Central memory CD4-positive, alpha-beta T cell (primary cell): Measurements from ENCODE around the gene ORAI2.
"Not testable (repeated sequence)": the region's sequence is repeated elsewhere in the genome, so short reads cannot be mapped to it uniquely, and the experiment has no call there.

Experiments used
- DNase-seq: peaks from one replicate; pipeline ENCODE4 v3.0.0; 2022

The ORAI2 gene

DNA sequence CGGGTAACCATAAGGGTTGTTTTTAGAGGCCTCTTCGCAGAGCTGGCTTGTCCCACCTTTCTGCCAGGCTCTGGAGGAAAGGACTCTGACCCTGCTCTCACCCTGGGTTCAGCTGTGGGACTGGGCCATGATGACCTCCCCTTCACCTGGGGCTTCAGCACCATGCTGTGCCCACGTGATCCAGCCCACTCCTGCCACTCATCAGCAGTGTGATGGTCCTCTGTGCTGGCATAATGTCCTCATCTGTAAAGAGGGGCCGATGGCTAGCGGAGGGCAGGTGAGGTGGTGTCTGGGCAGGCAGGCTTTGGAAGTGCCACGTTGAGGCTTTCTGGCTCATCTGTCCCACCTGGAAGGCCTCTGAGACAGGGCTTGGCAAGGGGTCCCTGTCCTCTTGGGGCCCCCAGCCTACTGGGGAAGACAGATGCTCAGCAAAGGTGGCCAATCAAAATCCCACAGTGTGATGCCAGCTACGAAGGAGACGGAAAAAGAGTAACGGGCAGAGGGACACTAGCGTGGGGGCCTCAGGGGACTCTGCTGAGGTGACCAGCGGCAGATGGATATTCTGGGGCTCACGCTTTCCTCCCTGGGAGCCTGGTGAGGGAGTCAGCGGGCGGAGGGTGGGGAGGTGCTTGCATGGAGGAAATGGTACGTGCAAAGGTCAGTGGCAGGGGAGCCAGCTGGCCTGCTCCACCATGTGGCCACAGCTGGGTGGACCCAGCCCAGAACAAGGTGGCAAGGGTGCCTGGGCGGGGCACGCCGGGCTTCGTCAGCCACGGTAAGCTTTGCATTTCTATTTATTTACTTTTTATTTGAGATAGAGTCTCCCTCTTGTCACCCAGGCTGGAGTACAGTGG, 36.8 kb downstream of the ORAI2 start:
- DNase-seq: no peak

DNA sequence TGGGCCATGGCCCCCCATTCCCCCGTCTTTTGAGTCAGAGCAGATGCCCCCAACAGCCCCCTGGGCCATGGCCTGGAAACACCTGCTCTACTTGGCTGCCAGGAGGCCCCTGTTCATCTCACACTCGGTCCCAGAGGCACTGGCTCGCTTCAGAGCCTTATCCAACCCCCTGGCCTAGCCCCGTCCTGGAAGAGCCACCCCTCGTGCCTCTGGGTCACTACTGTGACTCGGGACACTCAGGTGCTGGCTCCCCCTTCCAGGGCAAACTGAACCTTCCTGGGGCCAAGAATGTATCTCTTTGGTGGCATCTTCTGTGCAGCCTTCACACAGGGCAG, 38.4 kb downstream of the ORAI2 start:
- no peak for DNase-seq

DNA sequence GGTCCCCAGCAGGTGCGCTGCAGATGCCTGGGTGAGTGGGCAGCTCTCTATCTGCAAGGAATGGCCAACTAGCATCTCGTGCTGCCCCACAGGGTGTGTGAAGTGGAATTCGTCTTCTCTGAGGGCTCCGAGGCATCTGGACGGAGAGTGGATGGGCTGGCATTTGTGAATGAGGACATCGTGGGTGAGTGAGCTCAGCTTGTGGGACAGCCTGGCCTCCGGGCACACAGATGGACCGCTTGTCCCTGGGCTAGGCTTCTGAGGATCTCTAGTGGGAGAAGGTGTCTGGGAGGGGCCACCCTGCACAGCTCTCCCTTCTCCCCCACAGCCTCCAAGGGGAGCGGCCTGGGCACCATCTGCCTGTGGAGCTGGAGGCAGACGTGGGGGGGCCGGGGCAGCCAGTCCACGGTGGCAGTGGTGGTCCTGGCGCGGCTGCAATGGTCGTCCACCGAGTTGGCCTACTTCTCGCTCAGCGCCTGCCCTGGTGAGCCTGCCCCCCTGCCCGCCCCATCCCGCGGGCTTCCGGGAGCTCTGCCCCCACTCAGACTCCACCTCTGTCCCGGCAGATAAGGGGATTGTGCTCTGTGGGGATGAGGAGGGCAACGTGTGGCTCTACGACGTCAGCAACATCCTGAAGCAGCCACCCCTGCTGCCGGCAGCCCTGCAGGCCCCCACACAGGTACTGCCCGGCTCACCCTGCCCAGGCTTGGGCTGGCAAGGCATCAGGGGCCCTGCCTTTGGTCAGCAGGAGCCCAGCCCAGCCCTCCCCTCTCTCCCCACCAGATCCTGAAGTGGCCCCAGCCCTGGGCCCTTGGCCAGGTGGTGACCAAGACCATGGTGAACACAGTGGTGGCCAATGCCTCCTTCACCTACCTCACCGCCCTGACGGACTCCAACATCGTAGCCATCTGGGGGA, 39.0 kb downstream of the ORAI2 start:
- no peak for DNase-seq

DNA sequence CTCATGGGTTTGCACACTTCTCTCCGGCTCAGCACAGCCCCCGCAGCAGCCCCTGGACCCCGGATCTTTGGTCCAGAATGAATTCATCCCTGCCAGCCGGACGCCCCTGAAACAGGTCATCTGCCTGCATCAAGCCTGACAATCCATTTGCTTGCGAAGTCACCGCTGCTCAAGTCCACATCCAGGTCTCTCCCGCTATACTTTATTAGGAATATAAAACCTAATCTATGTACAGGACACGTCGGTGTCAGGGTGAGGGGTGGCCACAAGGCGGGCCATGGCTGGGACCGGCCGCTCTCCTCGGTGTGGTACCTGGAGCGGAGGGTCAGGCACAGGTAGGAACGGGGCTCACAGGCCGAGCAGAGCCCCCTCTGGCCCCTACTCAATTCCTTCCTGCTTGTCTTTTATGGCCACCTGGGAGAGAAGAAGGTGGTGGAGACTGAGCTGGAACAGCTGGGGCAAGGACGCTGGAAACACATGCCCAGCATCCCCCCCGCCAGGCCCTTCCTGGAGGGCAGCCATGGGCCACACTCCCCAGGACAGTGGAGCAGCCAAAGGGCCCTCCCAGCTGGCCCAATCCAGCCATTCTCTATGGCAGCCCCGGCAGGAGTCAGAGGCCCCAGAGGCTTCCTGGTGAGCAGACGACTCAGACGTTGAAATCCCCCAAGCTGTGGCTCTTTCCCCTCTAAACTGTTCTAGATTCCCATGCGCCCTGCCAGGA, 40.1 kb downstream of the ORAI2 start:
- no peak for DNase-seq

GRCh38 chr7:102474116-102474515, 40.7 kb downstream of the ORAI2 start:
- DNase-seq: not testable (repeated sequence)

DNA sequence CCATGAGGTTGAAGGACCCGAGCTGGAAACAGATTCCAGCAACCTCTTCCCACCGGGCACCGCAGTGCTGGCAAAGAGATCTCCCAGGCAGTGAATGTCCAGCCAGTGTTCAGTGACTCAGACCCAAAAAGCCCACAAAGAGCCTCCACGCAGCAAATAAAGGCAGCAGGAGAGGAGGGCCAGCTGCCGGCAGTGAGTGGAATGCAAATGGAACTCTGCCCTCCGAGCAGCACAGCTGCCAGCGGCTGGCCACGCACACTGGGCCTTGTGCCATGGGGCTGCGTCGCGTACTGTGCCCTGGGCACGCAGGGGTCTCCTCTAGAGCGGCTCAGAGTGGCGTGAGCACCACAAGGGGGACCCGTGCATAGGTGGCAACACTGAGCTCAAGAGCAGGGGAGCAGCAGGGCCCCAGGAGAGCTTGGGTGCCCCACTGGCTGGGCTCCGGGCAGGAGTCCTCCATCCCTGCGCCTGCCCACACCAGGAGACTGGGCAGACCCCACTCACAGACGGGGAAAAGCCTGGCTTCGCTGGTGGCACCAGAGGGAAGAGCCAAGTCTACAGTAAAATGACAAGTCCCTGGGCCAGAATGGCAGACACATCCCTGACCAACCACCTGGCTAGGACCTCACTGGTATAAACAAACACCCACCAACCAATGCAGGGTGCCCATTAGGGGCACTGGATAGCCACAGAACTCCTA, 41.5 kb downstream of the ORAI2 start:
- DNase-seq: not testable (repeated sequence)

GRCh38 chr7:102478314-102479208, 45.2 kb downstream of the ORAI2 start, which contains the start of gene POLR2J:
POLR2J (minus strand) TSS chr7:102478922; CDS start chr7:102478860, 62 bp downstream.
- DNase-seq: peak; percentile 88

GRCh38 chr7:102479209-102479584, 45.8 kb downstream of the ORAI2 start:
- DNase-seq: not testable (repeated sequence)

GRCh38 chr7:102479982-102480637, 46.7 kb downstream of the ORAI2 start:
- not testable (repeated sequence) for DNase-seq

DNA sequence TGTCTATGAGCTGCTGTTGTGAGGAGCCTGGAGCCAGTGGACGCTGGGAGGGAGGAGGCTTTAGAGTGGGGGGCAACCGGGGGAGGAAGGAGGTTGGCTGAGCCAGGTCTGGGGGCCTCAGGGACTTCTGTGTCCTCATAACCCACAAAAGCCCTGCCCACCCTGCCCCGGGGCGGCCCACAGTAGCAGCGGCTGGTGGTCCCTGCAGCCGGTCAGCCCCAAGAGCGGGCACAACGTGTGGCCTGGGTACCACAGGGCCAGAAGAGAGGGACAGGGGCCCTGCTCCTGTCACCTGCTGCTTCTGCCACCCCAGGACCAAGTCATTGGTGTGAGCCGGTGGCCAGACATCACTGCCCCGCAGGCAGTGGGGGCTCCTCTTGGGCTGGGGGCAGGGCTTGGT, 48.6 kb downstream of the ORAI2 start:
- DNase-seq: not testable (repeated sequence)

- not testable (repeated sequence) for DNase-seq
These were observed 50.9 kb downstream of the ORAI2 start for GRCh38 chr7:102484317-102484716.

DNA sequence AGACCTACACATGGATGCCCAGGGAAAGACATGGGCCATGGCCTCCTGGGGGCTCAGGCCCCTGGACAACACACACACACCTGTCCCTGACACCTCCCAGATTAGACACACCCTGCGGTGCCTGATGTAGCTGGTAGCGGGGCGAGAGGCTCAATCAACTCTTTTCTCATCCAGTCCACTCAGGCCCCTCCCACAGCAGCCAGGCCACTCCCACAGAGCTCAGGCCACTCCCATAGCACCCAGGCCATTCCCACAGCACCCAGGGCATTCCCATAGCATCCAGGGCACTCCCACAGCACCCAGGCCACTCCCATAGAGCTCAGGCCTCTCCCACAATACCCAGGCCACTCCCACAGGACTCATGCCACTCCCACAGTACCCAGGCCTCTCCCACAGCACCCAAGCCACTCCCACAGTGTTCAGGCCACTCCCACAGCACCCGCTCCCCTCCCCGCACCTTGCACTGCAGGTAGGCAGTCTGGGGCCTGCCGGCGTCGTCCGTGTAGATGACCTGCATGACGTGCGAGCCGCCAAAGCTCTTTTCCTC, 57.2 kb downstream of the ORAI2 start:
- peak; percentile 27 for DNase-seq

- not testable (repeated sequence) for DNase-seq
These were observed 60.0 kb downstream of the ORAI2 start for GRCh38 chr7:102493220-102493935.

GRCh38 chr7:102494026-102494425, 60.7 kb downstream of the ORAI2 start:
- DNase-seq: not testable (repeated sequence)

DNA sequence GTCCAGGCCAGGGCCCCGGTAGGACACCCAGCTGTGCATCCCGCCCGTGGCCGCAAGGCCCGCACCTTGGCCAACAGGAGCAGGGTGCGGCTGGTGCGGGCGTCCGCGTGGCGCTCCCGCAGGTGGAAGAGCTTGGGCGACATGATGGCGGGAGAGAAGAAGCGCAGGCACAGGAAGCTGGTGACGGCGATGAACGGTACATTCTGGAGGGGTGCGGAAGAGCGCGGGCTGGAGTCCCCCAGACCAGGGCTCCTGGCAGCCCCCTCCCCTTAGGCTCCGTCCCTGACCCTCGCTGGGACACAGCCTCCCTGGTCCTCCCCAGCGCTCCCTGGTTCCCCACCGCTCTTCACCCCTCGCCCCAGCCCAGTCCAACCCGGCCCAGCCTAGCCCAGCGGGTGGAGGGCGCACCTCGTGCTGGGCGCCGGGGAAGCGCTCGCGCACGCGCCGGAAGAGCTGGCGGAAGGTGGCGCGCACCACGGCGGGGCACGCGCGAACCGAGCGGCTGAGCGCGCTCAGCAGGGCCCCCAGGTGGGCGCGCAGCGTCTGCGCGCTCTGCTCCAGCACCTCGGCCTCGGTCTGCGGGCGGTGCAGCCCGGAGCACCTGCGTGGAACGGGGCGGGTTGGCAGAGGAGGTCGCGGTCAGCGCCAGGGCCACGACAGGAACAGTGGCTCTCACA, 61.2 kb downstream of the ORAI2 start:
- DNase-seq: not testable (repeated sequence)

- DNase-seq: not testable (repeated sequence)
These were observed 63.5 kb downstream of the ORAI2 start for GRCh38 chr7:102496861-102497260.

- not testable (repeated sequence) for DNase-seq
These were observed 63.9 kb downstream of the ORAI2 start for GRCh38 chr7:102497308-102497707.

DNA sequence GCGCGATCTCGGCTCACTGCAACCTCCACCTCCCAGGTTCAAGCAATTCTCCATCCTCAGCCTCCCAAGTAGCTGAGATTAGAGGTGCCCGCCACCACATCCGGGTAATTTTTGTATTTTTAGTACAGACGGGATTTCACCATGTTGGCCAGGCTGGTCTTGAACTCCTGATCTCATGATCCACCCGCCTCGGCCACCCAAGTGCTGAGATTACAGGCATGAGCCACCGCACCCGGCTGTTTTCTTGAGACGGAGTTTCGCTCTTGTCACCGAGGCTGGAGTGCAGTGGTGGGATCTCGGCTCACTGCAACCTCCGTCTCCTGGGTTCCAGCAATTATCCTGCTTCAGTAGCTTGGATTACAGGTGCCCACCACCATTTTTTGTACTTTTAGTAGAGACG, 64.9 kb downstream of the ORAI2 start:
- DNase-seq: not testable (repeated sequence)

- not testable (repeated sequence) for DNase-seq
These were observed 69.8 kb downstream of the ORAI2 start for GRCh38 chr7:102503141-102503540.
